ENCODE results near the gene AMOTL1. TPM values are rescaled to one million over a fixed set of nuclear protein-coding genes. Genes with fewer than 3 reads are reported as not detected.

Gene AMOTL1
- polyA plus RNA-seq, 1 donor (not counting 4 experiments of a cell fraction or from before 2014, with no cell fraction given): 86.5 TPM

- H4K20me1 ChIP-seq (ENCODE audit: control insufficient read depth, extremely low read depth, insufficient read depth, low read length): peaks cover 8% of the 10 kb centered on the region
- H3K27ac ChIP-seq (ENCODE audit: control insufficient read depth, insufficient read depth, low read length): no peak overlapping the region
- no peak overlapping the region for H2AFZ ChIP-seq (ENCODE audit: control insufficient read depth, low read length)
- H3K36me3 ChIP-seq (ENCODE audit: control insufficient read depth in 2 of 2, extremely low read depth in 1 of 2, insufficient read depth in 2 of 2, low read length in 2 of 2): peaks cover 47 to 61% of the 10 kb centered on the region in 2 experiments
- peaks cover 64% of the 10 kb centered on the region for H3K79me2 ChIP-seq (ENCODE audit: control insufficient read depth, insufficient read depth, low read length)
- dilution Hi-C loops (cut with MboI; ENCODE audit: extremely low pct_ligation_motif_present, low sequenced_read_pairs): no loop called here
- no peak overlapping the region for H3K4me3 ChIP-seq (ENCODE audit: control insufficient read depth in 2 of 3, extremely low read depth in 1 of 3, insufficient read depth in 2 of 3, low read depth in 1 of 3, low read length in 3 of 3)
- peaks cover 13% of the 10 kb centered on the region for H3K4me1 ChIP-seq (ENCODE audit: control insufficient read depth, extremely low read depth, insufficient read depth, low read length)
- no peak overlapping the region for H3K9ac ChIP-seq (ENCODE audit: control insufficient read depth, extremely low read depth, insufficient read depth, low read length)
- no peaks in the 10 kb centered on the region for H3K9me1 ChIP-seq (ENCODE audit: control insufficient read depth, extremely low read depth, insufficient read depth, low read length)
- no peak for TF ChIP-seq EZH2 (IDR thresholded peaks at IDR 0.05; ENCODE audit: low read length)
- FAIRE-seq: no peak
- H3K9me3 ChIP-seq (ENCODE audit: control insufficient read depth, low read depth, low read length): no peaks in the 10 kb centered on the region
- H3K4me2 ChIP-seq (ENCODE audit: control insufficient read depth, extremely low read depth, insufficient read depth, low read depth, low read length): no peak overlapping the region
- DNase-seq (ENCODE audit: low read depth, low spot score): no peak
- no peaks in the 10 kb centered on the region for H3K27me3 ChIP-seq (ENCODE audit: control insufficient read depth, extremely low read depth, insufficient read depth, low read length)
Observed at GRCh38 chr11:94826415-94826814, 58.3 kb downstream of the AMOTL1 start.

DNA sequence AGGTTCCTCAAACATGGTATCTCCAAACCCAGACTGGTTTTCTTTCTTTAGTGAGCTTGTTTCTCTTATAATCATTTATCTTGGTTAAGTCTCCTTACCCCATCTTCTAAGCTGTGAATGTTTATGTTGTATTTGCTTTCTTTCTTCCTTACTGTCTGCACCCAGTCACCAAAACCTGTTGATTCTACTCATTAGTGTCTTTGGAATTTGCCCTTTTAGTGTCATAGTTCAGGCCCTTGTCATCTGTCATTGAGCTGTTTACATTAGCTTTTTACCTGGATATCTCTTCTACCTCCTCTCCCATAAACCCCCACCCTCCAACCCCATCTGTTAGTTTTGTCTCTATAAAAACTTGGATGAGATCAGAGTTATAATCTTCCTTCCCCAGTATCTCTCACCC lies 59.9 kb downstream of the AMOTL1 start:
- DNase-seq (ENCODE audit: low read depth, low spot score): no peak
- no peak overlapping the region for H3K4me2 ChIP-seq (ENCODE audit: control insufficient read depth, extremely low read depth, insufficient read depth, low read depth, low read length)
- TF ChIP-seq, protein P1, sequence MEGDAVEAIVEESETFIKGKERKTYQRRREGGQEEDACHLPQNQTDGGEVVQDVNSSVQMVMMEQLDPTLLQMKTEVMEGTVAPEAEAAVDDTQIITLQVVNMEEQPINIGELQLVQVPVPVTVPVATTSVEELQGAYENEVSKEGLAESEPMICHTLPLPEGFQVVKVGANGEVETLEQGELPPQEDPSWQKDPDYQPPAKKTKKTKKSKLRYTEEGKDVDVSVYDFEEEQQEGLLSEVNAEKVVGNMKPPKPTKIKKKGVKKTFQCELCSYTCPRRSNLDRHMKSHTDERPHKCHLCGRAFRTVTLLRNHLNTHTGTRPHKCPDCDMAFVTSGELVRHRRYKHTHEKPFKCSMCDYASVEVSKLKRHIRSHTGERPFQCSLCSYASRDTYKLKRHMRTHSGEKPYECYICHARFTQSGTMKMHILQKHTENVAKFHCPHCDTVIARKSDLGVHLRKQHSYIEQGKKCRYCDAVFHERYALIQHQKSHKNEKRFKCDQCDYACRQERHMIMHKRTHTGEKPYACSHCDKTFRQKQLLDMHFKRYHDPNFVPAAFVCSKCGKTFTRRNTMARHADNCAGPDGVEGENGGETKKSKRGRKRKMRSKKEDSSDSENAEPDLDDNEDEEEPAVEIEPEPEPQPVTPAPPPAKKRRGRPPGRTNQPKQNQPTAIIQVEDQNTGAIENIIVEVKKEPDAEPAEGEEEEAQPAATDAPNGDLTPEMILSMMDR (optimal IDR thresholded peaks at IDR 0.05 in 1 of 3, IDR thresholded peaks at IDR 0.05 in 1 of 3, conservative IDR thresholded peaks at IDR 0.05 in 1 of 3; ENCODE audit: extremely low read depth in 1 of 3, insufficient read depth in 2 of 3, low read length in 3 of 3): no peak
- no peak for TF ChIP-seq EZH2 (IDR thresholded peaks at IDR 0.05; ENCODE audit: low read length)
- dilution Hi-C loops (cut with MboI; ENCODE audit: extremely low pct_ligation_motif_present, low sequenced_read_pairs): no loop called here
- no peaks in the 10 kb centered on the region for H3K9me1 ChIP-seq (ENCODE audit: control insufficient read depth, extremely low read depth, insufficient read depth, low read length)
- peaks cover 63% of the 10 kb centered on the region for H3K79me2 ChIP-seq (ENCODE audit: control insufficient read depth, insufficient read depth, low read length)
- H3K9ac ChIP-seq (ENCODE audit: control insufficient read depth, extremely low read depth, insufficient read depth, low read length): no peak overlapping the region
- H3K36me3 ChIP-seq (ENCODE audit: control insufficient read depth in 2 of 2, extremely low read depth in 1 of 2, insufficient read depth in 2 of 2, low read length in 2 of 2): peaks cover 55 to 59% of the 10 kb centered on the region in 2 experiments
- no peak overlapping the region for H2AFZ ChIP-seq (ENCODE audit: control insufficient read depth, low read length)
- no peak for FAIRE-seq
- no peak overlapping the region for H3K4me3 ChIP-seq (ENCODE audit: control insufficient read depth in 2 of 3, extremely low read depth in 1 of 3, insufficient read depth in 2 of 3, low read depth in 1 of 3, low read length in 3 of 3)
- no peaks in the 10 kb centered on the region for H3K9me3 ChIP-seq (ENCODE audit: control insufficient read depth, low read depth, low read length)
- no peak overlapping the region for H3K27ac ChIP-seq (ENCODE audit: control insufficient read depth, insufficient read depth, low read length)
- peaks cover 4% of the 10 kb centered on the region for H3K4me1 ChIP-seq (ENCODE audit: control insufficient read depth, extremely low read depth, insufficient read depth, low read length)
- peaks cover 5% of the 10 kb centered on the region for H4K20me1 ChIP-seq (ENCODE audit: control insufficient read depth, extremely low read depth, insufficient read depth, low read length)
- no peaks in the 10 kb centered on the region for H3K27me3 ChIP-seq (ENCODE audit: control insufficient read depth, extremely low read depth, insufficient read depth, low read length)

All from keratinocyte (primary cell).